ENCODE data around the gene COL4A2.

- TF ChIP-seq, protein P1, sequence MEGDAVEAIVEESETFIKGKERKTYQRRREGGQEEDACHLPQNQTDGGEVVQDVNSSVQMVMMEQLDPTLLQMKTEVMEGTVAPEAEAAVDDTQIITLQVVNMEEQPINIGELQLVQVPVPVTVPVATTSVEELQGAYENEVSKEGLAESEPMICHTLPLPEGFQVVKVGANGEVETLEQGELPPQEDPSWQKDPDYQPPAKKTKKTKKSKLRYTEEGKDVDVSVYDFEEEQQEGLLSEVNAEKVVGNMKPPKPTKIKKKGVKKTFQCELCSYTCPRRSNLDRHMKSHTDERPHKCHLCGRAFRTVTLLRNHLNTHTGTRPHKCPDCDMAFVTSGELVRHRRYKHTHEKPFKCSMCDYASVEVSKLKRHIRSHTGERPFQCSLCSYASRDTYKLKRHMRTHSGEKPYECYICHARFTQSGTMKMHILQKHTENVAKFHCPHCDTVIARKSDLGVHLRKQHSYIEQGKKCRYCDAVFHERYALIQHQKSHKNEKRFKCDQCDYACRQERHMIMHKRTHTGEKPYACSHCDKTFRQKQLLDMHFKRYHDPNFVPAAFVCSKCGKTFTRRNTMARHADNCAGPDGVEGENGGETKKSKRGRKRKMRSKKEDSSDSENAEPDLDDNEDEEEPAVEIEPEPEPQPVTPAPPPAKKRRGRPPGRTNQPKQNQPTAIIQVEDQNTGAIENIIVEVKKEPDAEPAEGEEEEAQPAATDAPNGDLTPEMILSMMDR (optimal IDR thresholded peaks at IDR 0.05 in 1 of 3, IDR thresholded peaks at IDR 0.05 in 1 of 3, conservative IDR thresholded peaks at IDR 0.05 in 1 of 3; ENCODE audit: extremely low read depth in 1 of 3, insufficient read depth in 2 of 3, low read length in 3 of 3) = no peak
- no peak for TF ChIP-seq EZH2 (IDR thresholded peaks at IDR 0.05; ENCODE audit: low read length)
These were observed 107.8 kb downstream of the COL4A2 start for GRCh38 chr13:110414931-110415330.

Measured in keratinocyte (primary cell).